ENCODE measurements around the gene SNX20. TPM values are rescaled to one million over a fixed set of nuclear protein-coding genes. Genes with fewer than 3 reads are reported as not detected.

The SNX20 gene
- total RNA-seq, 2 experiments from 2014 or later, result 55.4 to 56.9 TPM

DNA sequence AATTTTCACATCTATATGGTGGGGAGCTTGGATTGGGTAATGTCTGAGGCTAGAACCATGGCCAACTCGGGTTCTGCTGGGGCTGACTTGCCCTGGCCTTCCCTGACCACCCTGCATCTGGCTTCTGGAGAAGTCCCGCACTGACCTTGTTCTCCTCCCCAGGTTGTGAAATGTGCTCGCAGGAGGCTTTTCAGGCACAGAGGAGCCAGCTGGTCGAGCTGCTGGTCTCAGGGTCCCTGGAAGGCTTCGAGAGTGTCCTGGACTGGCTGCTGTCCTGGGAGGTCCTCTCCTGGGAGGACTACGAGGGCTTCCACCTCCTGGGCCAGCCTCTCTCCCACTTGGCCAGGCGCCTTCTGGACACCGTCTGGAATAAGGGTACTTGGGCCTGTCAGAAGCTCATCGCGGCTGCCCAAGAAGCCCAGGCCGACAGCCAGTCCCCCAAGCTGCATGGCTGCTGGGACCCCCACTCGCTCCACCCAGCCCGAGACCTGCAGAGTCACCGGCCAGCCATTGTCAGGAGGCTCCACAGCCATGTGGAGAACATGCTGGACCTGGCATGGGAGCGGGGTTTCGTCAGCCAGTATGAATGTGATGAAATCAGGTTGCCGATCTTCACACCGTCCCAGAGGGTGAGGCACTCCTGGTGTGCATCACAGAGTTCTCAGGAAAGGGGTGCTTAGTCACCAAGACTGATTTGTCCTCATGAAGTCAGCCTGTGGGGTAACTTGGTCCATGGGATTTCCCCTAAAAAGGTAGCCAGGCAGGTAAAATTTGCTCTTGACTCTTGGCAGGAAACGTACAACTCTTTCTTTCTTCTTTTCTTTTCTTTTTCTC, 18.4 kb upstream of the SNX20 start:
- ChIA-PET POLR2A (interaction anchor here (1.1 to 7.9 kb wide), 7 partner anchors 9 to 422 kb away, joined by 3 to 123 read pairs (median 5); partner anchors contain the start of genes CYLD and SNX20), CTCF (interaction anchor here (0.9 to 8.6 kb wide), 7 partner anchors 14 to 107 kb away, joined by 3 to 60 read pairs (median 7); partner anchors contain the start of gene SNX20)
- H3K36me3 Mint-ChIP-seq, result peaks cover 38% of the 10 kb centered on the region
- H3K4me3 Mint-ChIP-seq, result peak overlapping the region; percentile 78
- H3K27me3 Mint-ChIP-seq, result no peaks in the 10 kb centered on the region
- H3K27ac Mint-ChIP-seq, result peak overlapping the region; percentile 98
- peaks cover 10% of the 10 kb centered on the region for H3K9me3 Mint-ChIP-seq
- H3K4me1 Mint-ChIP-seq (ENCODE audit: low read depth), result peaks cover 81% of the 10 kb centered on the region
- peak; percentile 88 for DNase-seq
- intact Hi-C loops (cut with micrococcal nuclease), result loop anchor here (1.0 to 5.0 kb wide), 3 partner anchors 9 to 422 kb away; no protein-coding TSS in a partner anchor

DNA sequence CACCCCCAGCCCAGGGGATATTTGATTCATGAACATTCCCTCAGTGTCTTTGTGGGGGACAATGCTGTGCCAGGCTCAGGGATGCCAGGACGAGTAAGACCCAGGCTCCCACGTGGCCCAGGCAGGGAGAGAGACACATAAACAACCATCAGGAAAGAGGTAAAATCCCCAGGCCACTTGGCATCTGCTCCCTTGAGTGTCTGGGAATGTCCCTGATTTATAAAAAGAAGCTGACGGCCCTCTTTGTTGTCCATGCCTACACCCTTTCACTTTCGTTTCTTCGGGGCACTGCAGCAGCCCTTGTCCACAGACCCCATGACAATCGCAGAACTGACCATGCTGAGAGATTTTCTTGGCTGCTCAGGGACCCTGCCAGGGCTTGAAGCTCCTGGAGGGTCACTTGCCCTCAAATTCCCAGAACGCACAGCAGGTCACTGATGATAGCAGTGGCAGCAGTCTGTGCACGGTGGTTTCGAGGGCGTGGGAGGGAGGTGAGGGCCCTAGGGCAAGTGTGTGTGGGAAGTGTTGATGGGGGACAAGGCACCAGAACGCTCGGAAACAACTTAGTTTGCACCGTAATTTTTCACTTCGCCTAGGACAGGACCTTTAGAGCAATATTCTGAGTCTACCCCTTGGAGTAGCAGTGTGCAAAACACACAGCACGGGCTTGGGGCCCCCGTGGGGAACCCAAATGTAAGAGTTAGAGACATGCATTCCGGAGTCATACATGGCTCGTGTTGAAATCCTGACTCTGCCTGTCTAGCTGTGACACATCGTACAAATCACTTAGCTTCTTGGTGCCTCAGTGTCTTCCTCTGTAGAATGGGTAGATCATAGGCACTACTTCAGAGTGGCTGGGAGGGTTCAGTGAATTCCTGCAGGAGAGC, 17.0 kb upstream of the SNX20 start:
- Mint-ChIP-seq H3K27me3 (no peaks in the 10 kb centered on the region), H3K4me3 (peak overlapping the region; percentile 78), H3K27ac (peak overlapping the region; percentile 98), H3K4me1 (ENCODE audit: low read depth) (peaks cover 88% of the 10 kb centered on the region), H3K9me3 (no peaks in the 10 kb centered on the region), H3K36me3 (peaks cover 34% of the 10 kb centered on the region)
- peak; percentile 85 for DNase-seq
- POLR2A ChIA-PET, result interaction anchor here (1.1 to 7.9 kb wide), 7 partner anchors 10 to 46 kb away, joined by 3 to 123 read pairs (median 5); partner anchors contain the start of genes CYLD and SNX20
- intact Hi-C loops (cut with micrococcal nuclease), result loop anchor here (1.0 to 5.0 kb wide), 4 partner anchors 17 to 421 kb away; partner anchors contain the start of gene SNX20
- CTCF ChIA-PET, result interaction anchor here (0.7 to 8.6 kb wide), 11 partner anchors 13 to 108 kb away, joined by 3 to 60 read pairs (median 7); partner anchors contain the start of genes CYLD and SNX20

DNA sequence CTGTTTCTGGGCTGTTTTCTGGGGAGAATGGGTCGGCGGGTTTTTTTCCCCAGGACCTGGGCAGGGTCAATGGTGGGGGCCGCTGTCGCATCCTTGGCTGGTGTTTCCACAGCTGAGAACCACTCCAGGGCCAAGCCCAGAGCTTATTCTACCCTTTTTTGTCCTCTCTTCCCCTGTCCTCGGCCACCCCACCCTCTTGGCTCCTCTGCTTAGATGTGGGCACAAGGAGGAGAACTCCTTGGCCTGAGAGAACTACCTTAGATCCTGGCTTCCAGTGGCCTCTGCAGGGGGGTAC, 16.3 kb upstream of the SNX20 start:
- peak overlapping the region; percentile 78 for H3K4me3 Mint-ChIP-seq
- ChIA-PET POLR2A (interaction anchor here (1.2 to 7.9 kb wide), 5 partner anchors 11 to 47 kb away, joined by 4 to 123 read pairs (median 21); partner anchors contain the start of genes CYLD and SNX20), CTCF (interaction anchor here (0.8 to 8.6 kb wide), 9 partner anchors 12 to 109 kb away, joined by 3 to 60 read pairs (median 7); partner anchors contain the start of genes CYLD and SNX20)
- peak overlapping the region; percentile 98 for H3K27ac Mint-ChIP-seq
- intact Hi-C loops (cut with micrococcal nuclease), result loop anchor here (5.0 kb wide), 1 partner anchor 420 kb away; no protein-coding TSS in a partner anchor
- H3K36me3 Mint-ChIP-seq, result peaks cover 32% of the 10 kb centered on the region
- H3K9me3 Mint-ChIP-seq, result no peaks in the 10 kb centered on the region
- H3K27me3 Mint-ChIP-seq, result no peaks in the 10 kb centered on the region
- H3K4me1 Mint-ChIP-seq (ENCODE audit: low read depth), result peaks cover 91% of the 10 kb centered on the region
- no peak for DNase-seq

DNA sequence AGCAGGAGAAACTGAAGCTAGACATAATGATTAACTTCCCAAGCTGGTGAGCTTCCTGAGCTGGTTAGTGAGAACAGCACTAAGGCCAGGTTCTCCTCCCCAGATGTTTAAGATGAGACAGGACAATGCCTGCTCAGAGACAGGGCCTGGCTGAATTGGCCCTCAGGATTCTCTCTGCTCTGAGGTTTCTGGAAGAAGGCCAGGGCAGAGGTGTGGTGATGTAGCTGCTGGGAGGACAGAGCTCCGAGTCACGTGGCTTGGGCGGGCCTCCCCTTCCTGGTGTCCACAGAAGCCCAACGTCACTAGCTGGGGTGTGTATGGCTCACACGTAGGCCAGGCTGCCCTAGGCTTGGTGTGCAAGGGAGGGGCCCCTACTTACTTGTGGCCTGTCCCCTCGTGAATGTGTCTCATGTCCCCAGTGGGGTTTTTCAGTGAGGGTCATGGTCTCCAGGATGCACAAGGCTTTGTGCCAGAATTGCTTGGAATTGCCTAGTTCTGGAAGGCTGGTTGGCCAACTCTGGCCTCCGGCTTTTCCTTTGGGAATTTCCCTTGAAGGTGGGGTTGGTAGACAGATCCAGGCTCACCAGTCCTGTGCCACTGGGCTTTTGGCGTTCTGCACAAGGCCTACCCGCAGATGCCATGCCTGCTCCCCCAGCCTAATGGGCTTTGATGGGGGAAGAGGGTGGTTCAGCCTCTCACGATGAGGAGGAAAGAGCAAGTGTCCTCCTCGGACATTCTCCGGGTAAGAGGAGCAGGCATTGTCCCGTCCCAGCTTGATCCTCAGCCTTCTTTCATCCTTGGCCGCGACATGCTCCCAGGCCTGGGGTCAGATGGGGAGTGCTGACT, 15.7 kb upstream of the SNX20 start:
- POLR2A ChIA-PET, result interaction anchor here (0.7 to 7.9 kb wide), 4 partner anchors 15 to 48 kb away, joined by 4 to 123 read pairs (median 43); partner anchors contain the start of genes CYLD and SNX20
- peaks cover 31% of the 10 kb centered on the region for H3K36me3 Mint-ChIP-seq
- H3K9me3 Mint-ChIP-seq, result no peaks in the 10 kb centered on the region
- peak; percentile 90 for DNase-seq
- H3K27ac Mint-ChIP-seq, result peak overlapping the region; percentile 98
- CTCF ChIA-PET, result interaction anchor here (0.8 to 8.6 kb wide), 10 partner anchors 12 to 110 kb away, joined by 3 to 60 read pairs (median 8); partner anchors contain the start of gene SNX20
- peak overlapping the region; percentile 78 for H3K4me3 Mint-ChIP-seq
- H3K4me1 Mint-ChIP-seq (ENCODE audit: low read depth), result peaks cover 89% of the 10 kb centered on the region
- intact Hi-C loops (cut with micrococcal nuclease), result loop anchor here (1.0 to 5.0 kb wide), 2 partner anchors 12 to 419 kb away; no protein-coding TSS in a partner anchor
- H3K27me3 Mint-ChIP-seq, result no peaks in the 10 kb centered on the region

DNA sequence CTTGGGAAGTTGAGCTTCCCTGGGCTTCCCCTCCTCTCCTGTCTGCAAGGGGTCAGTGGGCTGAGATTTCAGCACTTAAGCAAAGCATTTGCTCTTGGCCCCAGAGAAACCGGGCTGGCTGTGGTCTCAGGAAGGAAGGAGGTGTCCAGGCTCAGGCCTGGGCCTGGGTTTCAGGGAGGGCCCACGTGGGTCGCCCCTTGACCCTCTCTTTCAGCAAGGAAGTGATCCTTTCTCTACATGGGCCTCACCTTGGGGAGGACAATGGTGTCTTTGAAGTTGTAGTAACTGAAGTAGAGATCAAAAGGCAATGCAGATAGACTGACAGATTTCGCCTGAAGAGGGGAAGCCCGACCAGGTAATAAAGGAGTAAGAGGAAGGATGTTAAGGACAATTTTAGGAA, 15.0 kb upstream of the SNX20 start:
- peaks cover 83% of the 10 kb centered on the region for H3K4me1 Mint-ChIP-seq (ENCODE audit: low read depth)
- CTCF ChIA-PET, result interaction anchor here (1.0 to 8.6 kb wide), 8 partner anchors 11 to 110 kb away, joined by 3 to 60 read pairs (median 8); no protein-coding TSS in a partner anchor
- no peaks in the 10 kb centered on the region for H3K9me3 Mint-ChIP-seq
- peak overlapping the region; percentile 98 for H3K27ac Mint-ChIP-seq
- no peaks in the 10 kb centered on the region for H3K27me3 Mint-ChIP-seq
- intact Hi-C loops (cut with micrococcal nuclease), result loop anchor here (1.0 to 5.0 kb wide), 2 partner anchors 12 to 419 kb away; no protein-coding TSS in a partner anchor
- H3K36me3 Mint-ChIP-seq, result peaks cover 25% of the 10 kb centered on the region
- H3K4me3 Mint-ChIP-seq, result peak overlapping the region; percentile 20
- POLR2A ChIA-PET, result interaction anchor here (0.7 to 7.9 kb wide), 3 partner anchors 14 to 48 kb away, joined by 4 to 123 read pairs (median 81); partner anchors contain the start of genes CYLD and SNX20
- no peak for DNase-seq

DNA sequence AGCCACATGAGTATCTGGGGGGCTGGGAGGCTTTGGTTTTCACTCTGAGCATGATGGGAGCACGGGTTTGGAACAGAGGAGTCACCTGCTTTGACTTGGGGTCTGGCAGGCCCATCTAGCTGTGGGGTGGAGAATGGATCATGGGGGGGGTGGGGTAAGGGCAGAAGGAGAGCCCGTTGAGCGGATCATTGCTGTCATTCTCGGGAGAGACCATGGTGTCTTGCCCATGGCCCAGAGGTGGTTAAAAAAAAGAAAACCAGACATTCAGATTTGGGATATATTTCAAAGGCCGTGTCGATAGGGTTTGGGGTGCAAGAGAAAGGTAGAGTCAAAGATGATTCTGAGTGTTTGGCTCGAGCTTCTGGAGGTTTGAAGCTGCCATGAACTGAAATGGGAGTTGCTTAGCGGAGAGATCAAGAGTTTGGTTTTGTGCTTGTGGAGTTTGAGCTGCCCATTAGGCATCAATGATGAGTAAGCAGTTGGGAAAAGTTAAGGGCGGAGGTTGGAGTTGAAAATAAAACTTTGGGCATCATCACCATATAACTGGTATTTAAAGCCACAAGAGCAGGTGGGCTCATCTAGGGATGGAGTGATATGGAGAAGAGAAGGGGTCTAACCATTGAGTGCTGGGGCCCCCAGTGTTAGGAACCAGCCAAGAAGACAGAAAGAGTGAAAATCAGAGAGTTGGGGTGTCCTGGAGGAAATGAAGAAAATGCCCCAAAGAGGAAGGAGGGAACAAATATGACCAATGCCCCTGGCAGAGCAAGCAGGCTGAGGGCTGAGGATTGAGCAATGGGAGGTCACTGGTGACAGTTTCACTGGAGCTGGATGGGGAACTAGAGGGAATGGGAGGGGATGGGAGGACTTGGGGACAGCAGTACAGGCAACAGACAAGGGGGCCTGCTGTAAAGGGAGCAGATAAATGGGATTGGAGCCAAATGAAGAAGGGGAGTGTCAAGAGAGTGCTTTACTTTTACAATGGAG, 14.2 kb upstream of the SNX20 start:
- intact Hi-C loops (cut with micrococcal nuclease), result loop anchor here (5.0 kb wide), 1 partner anchor 418 kb away; no protein-coding TSS in a partner anchor
- Mint-ChIP-seq H3K27me3 (no peaks in the 10 kb centered on the region), H3K36me3 (peaks cover 19% of the 10 kb centered on the region), H3K27ac (peak overlapping the region; percentile 98), H3K4me1 (ENCODE audit: low read depth) (peaks cover 76% of the 10 kb centered on the region), H3K4me3 (peak overlapping the region; percentile 87), H3K9me3 (no peaks in the 10 kb centered on the region)
- ChIA-PET POLR2A (interaction anchor here (1.4 to 7.9 kb wide), 4 partner anchors 14 to 52 kb away, joined by 3 to 123 read pairs (median 6); partner anchors contain the start of genes CYLD and SNX20), CTCF (interaction anchor here (0.9 to 8.6 kb wide), 8 partner anchors 11 to 111 kb away, joined by 3 to 60 read pairs (median 6); no protein-coding TSS in a partner anchor)
- no peak for DNase-seq

DNA sequence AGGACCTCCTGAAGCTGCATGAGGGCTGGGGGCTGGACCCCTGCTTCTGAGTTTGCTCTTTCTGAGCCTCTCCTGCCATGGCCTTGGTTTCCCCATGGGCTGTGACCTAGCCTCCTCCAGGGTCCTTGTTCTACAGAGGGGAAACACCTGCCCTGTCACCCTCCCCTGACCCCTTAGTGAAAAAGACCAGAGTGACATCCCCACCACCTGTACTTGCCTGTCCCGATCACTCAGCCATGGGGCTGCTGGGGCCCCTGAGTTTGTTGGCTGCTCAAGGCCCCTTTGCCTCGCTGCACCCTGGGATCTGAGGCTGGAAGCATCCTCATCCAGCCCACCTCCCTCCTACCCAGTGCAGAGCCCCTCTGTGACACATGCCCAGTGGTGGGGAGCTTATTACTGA, 13.1 kb upstream of the SNX20 start:
- DNase-seq, result no peak
- Mint-ChIP-seq H3K4me3 (peak overlapping the region; percentile 87), H3K9me3 (no peaks in the 10 kb centered on the region), H3K27me3 (no peaks in the 10 kb centered on the region), H3K4me1 (ENCODE audit: low read depth) (peaks cover 70% of the 10 kb centered on the region), H3K27ac (peak overlapping the region; percentile 81), H3K36me3 (peaks cover 16% of the 10 kb centered on the region)
- ChIA-PET CTCF (interaction anchor here (0.9 to 3.9 kb wide), 8 partner anchors 10 to 112 kb away, joined by 3 to 14 read pairs (median 5); partner anchors contain the start of gene SNX20), POLR2A (interaction anchor here (1.4 to 7.9 kb wide), 4 partner anchors 12 to 53 kb away, joined by 3 to 123 read pairs (median 6); partner anchors contain the start of genes CYLD and SNX20)
- intact Hi-C loops (cut with micrococcal nuclease), result no loop called here

DNA sequence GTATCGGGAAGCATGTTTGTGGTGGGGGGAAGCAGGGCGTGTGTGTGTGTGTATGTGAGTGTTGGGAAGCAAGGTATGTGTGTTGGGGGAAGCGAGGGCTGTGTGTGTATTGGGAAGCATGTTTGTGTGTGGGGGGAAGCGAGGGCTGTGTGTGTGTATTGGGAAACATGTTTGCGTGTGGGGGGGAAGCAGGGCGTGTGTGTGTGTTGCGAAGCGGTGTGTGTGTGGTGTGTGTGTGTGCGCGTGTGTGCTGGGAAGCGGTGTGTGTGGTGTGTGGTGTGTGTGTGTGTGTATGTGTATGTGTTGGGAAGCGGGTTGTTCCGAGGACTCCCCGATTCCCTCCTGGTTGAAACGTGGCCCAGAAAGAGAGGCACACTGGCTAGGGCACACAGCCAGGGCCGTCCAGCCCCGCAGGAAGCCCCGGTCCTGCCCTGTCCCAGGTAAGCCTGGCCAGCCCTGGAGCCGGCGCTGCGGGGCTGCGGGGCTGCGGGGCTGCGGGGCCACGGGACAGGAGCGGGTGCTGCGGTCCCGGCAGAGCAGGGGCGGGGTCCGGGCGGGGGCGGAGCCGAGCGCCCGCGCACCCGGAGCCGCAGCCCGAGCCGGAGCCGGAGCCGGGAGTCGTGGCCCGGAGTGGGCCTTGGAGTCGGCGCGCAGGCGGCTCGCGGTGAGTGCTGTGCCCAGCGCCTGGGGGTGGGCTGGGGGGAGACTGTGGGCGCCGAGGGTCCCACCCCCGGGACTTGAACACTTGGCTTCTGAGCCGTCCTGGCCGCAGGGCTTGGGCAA, 12.1 kb upstream of the SNX20 start, which contains the start of gene NOD2:
Gene NOD2 (plus strand): TSS at position 608 of the 783 bp plus-strand sequence. CDS start 5,890 bp downstream, outside the sequence.
- Mint-ChIP-seq H3K9me3 (no peaks in the 10 kb centered on the region), H3K27me3 (no peaks in the 10 kb centered on the region), H3K27ac (peak within 1 kb of the TSS; percentile 81), H3K36me3 (peaks cover 14% of the 10 kb centered on the region), H3K4me3 (peak within 1 kb of the TSS; percentile 87), H3K4me1 (ENCODE audit: low read depth) (peaks cover 65% of the 10 kb centered on the region)
- intact Hi-C loops (cut with micrococcal nuclease), result no loop called here
- DNase-seq, result peak; percentile 51
- ChIA-PET POLR2A (interaction anchor here (2.2 to 7.9 kb wide), 2 partner anchors 11 to 54 kb away, joined by 8 to 123 read pairs; partner anchors contain the start of gene SNX20), CTCF (interaction anchor here (1.4 to 3.9 kb wide), 5 partner anchors 9 to 113 kb away, joined by 4 to 14 read pairs (median 9); partner anchors contain the start of gene SNX20)

DNA sequence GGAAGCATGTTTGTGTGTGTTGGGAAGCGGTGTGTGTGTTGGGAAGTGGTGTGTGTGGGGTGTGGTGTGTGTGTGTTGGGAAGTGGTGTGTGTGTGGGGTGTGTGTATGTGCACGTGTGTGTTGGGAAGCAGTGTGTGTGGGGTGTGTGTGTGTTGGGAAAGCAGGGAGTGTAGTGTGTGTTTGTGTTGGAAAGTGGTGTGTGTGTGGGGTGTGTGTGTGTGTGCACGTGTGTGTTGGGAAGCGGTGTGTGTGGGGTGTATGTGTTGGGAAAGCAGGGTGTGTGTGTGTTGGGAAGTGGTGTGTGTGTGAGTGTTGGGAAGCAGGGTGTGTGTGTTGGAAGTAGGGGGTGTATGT, 11.5 kb upstream of the SNX20 start:
- peaks cover 60% of the 10 kb centered on the region for H3K4me1 Mint-ChIP-seq (ENCODE audit: low read depth)
- ChIA-PET CTCF (no interaction called here), POLR2A (no interaction called here)
- DNase-seq, result no peak
- H3K4me3 Mint-ChIP-seq, result peak overlapping the region; percentile 66
- H3K27ac Mint-ChIP-seq, result peak overlapping the region; percentile 43
- peaks cover 14% of the 10 kb centered on the region for H3K36me3 Mint-ChIP-seq
- no peaks in the 10 kb centered on the region for H3K9me3 Mint-ChIP-seq
- no peaks in the 10 kb centered on the region for H3K27me3 Mint-ChIP-seq
- intact Hi-C loops (cut with micrococcal nuclease), result no loop called here

All from activated CD4-positive, alpha-beta memory T cell treated with anti-CD3 and anti-CD28 coated beads for 36 hours (primary cell).